ENCODE measurements around the gene BATF2.

DNA sequence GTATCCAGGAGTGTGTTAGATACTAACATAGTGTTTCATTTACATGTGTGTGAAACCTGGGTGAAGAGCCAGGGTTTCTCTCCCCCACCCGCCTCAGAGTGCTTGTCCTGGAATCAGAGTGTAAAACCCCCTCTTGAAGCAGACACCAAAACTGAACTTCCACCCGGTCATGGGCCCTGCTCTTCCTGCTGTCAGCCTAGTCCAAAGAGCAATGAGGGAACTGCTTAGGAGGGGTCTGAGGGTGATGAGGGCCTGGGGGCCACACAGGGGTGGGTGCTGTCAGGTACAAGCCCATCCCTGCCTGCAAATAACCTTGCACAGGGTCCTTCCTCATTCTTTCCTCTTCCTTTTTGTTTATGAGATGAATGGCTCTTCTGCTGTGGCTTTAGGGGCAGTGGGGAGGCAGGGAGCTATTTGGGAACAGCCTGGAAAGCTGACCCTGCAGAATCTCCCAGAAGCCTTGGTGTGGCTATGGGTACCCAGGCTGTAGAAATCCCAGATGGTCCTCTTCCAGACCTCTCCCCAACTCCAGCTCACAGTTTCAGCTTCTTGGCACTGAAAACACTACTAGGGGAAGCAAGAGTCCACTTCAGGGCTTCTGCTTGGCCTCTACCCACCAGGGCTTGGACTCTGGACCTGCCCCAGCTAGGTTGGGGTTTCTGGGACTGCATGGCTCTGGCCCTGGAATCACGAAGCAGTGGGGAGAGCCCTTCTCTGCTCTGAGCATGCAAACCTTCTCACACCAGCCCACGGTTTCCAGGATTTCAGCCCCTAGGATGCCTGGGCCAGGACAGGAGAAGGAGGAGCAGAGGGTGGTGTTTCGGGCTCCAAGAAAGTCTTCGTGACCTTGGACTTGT lies 8.5 kb downstream of the BATF2 start:
- no peak for TF ChIP-seq TAF1 (IDR thresholded peaks at IDR 0.05; ENCODE audit: borderline replicate concordance, low read depth, low read length)
- TF ChIP-seq SMC3 (IDR thresholded peaks at IDR 0.05; ENCODE audit: low read depth, low read length): no peak
- TF ChIP-seq, protein P1, sequence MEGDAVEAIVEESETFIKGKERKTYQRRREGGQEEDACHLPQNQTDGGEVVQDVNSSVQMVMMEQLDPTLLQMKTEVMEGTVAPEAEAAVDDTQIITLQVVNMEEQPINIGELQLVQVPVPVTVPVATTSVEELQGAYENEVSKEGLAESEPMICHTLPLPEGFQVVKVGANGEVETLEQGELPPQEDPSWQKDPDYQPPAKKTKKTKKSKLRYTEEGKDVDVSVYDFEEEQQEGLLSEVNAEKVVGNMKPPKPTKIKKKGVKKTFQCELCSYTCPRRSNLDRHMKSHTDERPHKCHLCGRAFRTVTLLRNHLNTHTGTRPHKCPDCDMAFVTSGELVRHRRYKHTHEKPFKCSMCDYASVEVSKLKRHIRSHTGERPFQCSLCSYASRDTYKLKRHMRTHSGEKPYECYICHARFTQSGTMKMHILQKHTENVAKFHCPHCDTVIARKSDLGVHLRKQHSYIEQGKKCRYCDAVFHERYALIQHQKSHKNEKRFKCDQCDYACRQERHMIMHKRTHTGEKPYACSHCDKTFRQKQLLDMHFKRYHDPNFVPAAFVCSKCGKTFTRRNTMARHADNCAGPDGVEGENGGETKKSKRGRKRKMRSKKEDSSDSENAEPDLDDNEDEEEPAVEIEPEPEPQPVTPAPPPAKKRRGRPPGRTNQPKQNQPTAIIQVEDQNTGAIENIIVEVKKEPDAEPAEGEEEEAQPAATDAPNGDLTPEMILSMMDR (IDR thresholded peaks at IDR 0.05): no peak
- TF ChIP-seq, protein P2, sequence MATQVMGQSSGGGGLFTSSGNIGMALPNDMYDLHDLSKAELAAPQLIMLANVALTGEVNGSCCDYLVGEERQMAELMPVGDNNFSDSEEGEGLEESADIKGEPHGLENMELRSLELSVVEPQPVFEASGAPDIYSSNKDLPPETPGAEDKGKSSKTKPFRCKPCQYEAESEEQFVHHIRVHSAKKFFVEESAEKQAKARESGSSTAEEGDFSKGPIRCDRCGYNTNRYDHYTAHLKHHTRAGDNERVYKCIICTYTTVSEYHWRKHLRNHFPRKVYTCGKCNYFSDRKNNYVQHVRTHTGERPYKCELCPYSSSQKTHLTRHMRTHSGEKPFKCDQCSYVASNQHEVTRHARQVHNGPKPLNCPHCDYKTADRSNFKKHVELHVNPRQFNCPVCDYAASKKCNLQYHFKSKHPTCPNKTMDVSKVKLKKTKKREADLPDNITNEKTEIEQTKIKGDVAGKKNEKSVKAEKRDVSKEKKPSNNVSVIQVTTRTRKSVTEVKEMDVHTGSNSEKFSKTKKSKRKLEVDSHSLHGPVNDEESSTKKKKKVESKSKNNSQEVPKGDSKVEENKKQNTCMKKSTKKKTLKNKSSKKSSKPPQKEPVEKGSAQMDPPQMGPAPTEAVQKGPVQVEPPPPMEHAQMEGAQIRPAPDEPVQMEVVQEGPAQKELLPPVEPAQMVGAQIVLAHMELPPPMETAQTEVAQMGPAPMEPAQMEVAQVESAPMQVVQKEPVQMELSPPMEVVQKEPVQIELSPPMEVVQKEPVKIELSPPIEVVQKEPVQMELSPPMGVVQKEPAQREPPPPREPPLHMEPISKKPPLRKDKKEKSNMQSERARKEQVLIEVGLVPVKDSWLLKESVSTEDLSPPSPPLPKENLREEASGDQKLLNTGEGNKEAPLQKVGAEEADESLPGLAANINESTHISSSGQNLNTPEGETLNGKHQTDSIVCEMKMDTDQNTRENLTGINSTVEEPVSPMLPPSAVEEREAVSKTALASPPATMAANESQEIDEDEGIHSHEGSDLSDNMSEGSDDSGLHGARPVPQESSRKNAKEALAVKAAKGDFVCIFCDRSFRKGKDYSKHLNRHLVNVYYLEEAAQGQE (IDR thresholded peaks at IDR 0.05; ENCODE audit: low read depth, low read length): no peak
- TF ChIP-seq EP300 (IDR thresholded peaks at IDR 0.05; ENCODE audit: borderline replicate concordance in 1 of 2, low read depth in 1 of 2, low read length in 1 of 2): no peak
- no peak for TF ChIP-seq JUND (IDR thresholded peaks at IDR 0.05)
- no peak for TF ChIP-seq EZH2phosphoT487 (IDR thresholded peaks at IDR 0.05; ENCODE audit: borderline replicate concordance, low read depth)
- no peak for TF ChIP-seq ELF1 (IDR thresholded peaks at IDR 0.05)
- TF ChIP-seq GATA2 (CRISPR knock-in tag; IDR thresholded peaks at IDR 0.05): no peak
- TF ChIP-seq, protein P3, sequence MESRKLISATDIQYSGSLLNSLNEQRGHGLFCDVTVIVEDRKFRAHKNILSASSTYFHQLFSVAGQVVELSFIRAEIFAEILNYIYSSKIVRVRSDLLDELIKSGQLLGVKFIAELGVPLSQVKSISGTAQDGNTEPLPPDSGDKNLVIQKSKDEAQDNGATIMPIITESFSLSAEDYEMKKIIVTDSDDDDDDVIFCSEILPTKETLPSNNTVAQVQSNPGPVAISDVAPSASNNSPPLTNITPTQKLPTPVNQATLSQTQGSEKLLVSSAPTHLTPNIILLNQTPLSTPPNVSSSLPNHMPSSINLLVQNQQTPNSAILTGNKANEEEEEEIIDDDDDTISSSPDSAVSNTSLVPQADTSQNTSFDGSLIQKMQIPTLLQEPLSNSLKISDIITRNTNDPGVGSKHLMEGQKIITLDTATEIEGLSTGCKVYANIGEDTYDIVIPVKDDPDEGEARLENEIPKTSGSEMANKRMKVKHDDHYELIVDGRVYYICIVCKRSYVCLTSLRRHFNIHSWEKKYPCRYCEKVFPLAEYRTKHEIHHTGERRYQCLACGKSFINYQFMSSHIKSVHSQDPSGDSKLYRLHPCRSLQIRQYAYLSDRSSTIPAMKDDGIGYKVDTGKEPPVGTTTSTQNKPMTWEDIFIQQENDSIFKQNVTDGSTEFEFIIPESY (IDR thresholded peaks at IDR 0.05; ENCODE audit: borderline replicate concordance, low read depth): no peak
- TF ChIP-seq POLR2AphosphoS5 (IDR thresholded peaks at IDR 0.05; ENCODE audit: low read depth, low read length): no peak
- no peak for TF ChIP-seq RFX5 (IDR thresholded peaks at IDR 0.05; ENCODE audit: low read length)

All from SK-N-SH (cell line).